GM12878 (cell line): ENCODE results near the gene SSBP3. TPM values are rescaled to one million over a fixed set of nuclear protein-coding genes. Genes with fewer than 3 reads are reported as not detected.

Experiments used
- ATAC-seq: fragments of 200-7000 bp; cut with Tn5 transposase; 3 replicates; pipeline ENCODE4 v1.9.1; 2020; ENCODE audit warnings: mild to moderate bottlenecking, moderate library complexity
- BruUV-seq: library from RNA; stranded (reverse); fragments of 400-500 nt; replicated peaks from 2 replicates; lab custom pipeline; 2021; lab: Mats Ljungman, UMichigan
- CTCF ChIA-PET: fragments of 300-600 bp; sonication (Branson Sonifier 250); formaldehyde crosslinking; extraction: SDS; loops from one replicate; lab custom pipeline; 2021; ENCODE audit warnings: inconsistent platforms; lab: Yijun Ruan, JAX
- POLR2A ChIA-PET: fragments of 350-600 bp; formaldehyde crosslinking; extraction: SDS; loops from one replicate; lab custom pipeline; 2021; ENCODE audit warnings: inconsistent platforms; lab: Charles Lee
- RAD21 ChIA-PET: fragments of 300-600 bp; sonication (Branson Sonifier 250); formaldehyde crosslinking; loops from one replicate; lab custom pipeline; 2023; ENCODE audit warnings: antibody characterized with exemption; ENCODE audit not compliant: unreplicated experiment; lab: Charles Lee
- SMC1A ChIA-PET: fragments of 300-600 bp; sonication (Branson Sonifier 250); formaldehyde crosslinking; loops from one replicate; lab custom pipeline; 2023; ENCODE audit not compliant: unreplicated experiment, uncharacterized antibody; lab: Charles Lee
- DNase-seq: peaks from one replicate; pipeline ENCODE4 v3.0.0-alpha.2; 2011; ENCODE audit warnings: low read depth, low spot score
- FAIRE-seq: peaks from 3 replicates; lab custom pipeline; 2011; peaks lifted over from hg19 to GRCh38; lab: Jason Lieb, UNC
- H2AFZ ChIP-seq: 2 replicates; pipeline ENCODE4 v1.6.0; 2011; ENCODE audit warnings: low read depth, low read length, control low read depth; ENCODE audit not compliant: control insufficient read depth
- H3K27ac ChIP-seq: 2 replicates; pipeline ENCODE4 v1.5.1; 2011; ENCODE audit warnings: control low read depth; ENCODE audit not compliant: control insufficient read depth, insufficient read depth
- H3K27me3 ChIP-seq, 2 experiments: replicated peaks in 1 of 2; 2 replicates each; pipeline versions ENCODE4 v1.6.0 to v1.6.1; 2011; ENCODE audit warnings: low read length in 1 of 2; ENCODE audit not compliant: control insufficient read depth in 2 of 2, insufficient read depth in 2 of 2
- H3K36me3 ChIP-seq, 2 experiments: 2 replicates each; pipeline ENCODE4 v1.5.1; 2011; ENCODE audit warnings: low read length in 1 of 2; ENCODE audit not compliant: control insufficient read depth in 2 of 2, insufficient read depth in 2 of 2
- H3K4me1 ChIP-seq: 2 replicates; pipeline ENCODE4 v1.6.1; 2011; ENCODE audit warnings: mild to moderate bottlenecking, low read length, moderate library complexity, mixed read lengths; ENCODE audit not compliant: control insufficient read depth, insufficient read depth
- H3K4me2 ChIP-seq: 2 replicates; pipeline ENCODE4 v1.6.0; 2011; ENCODE audit warnings: control low read depth; ENCODE audit not compliant: control insufficient read depth, insufficient read depth
- H3K4me3 ChIP-seq: fragments of 200-600 bp; sonication (generic); 2 replicates; pipeline ENCODE4 v1.5.1; 2016
- H3K79me2 ChIP-seq: 2 replicates; pipeline ENCODE4 v1.6.0; 2011; ENCODE audit warnings: low read length; ENCODE audit not compliant: control insufficient read depth, insufficient read depth
- H3K9ac ChIP-seq: 2 replicates; pipeline ENCODE4 v1.8.0; 2011; ENCODE audit warnings: low read length, control low read depth, mixed read lengths; ENCODE audit not compliant: control insufficient read depth, insufficient read depth
- H3K9me3 ChIP-seq: replicated peaks from 3 replicates; pipeline ENCODE4 v1.5.1; 2011; ENCODE audit warnings: mild to moderate bottlenecking, low read length; ENCODE audit not compliant: control insufficient read depth, insufficient read depth
- H4K20me1 ChIP-seq: 2 replicates; pipeline ENCODE4 v1.6.0; 2011; ENCODE audit not compliant: control insufficient read depth, insufficient read depth
- ATF7 ChIP-seq: fragments of 450-650 bp; IDR thresholded peaks from 2 replicates; pipeline ENCODE4 v1.6.1; 2016; ENCODE audit warnings: low read depth, mild to moderate bottlenecking
- BCL3 ChIP-seq: IDR thresholded peaks from 2 replicates; pipeline ENCODE4 v1.6.1; 2011; ENCODE audit warnings: borderline replicate concordance, low read depth, mild to moderate bottlenecking, moderate library complexity, low read length; ENCODE audit not compliant: insufficient read depth, poor library complexity, severe bottlenecking
- CEBPB ChIP-seq, 2 experiments: fragments of 150-350 bp in 1 of 2; IDR thresholded peaks; 2 replicates each; pipeline ENCODE4 v1.6.1; 2012 to 2014; ENCODE audit warnings: low read depth in 2 of 2, low read length in 2 of 2, borderline replicate concordance in 1 of 2, inconsistent platforms in 1 of 2
- CHD2 ChIP-seq: IDR thresholded peaks from 2 replicates; pipeline ENCODE4 v1.6.1; 2011; ENCODE audit warnings: low read depth, low read length, improper control_type of control experiment, borderline replicate concordance
- IKZF2 ChIP-seq, 2 experiments: fragments of 450-650 bp; IDR thresholded peaks; 2 replicates each; pipeline ENCODE4 v1.6.1; 2017; ENCODE audit warnings: mild to moderate bottlenecking in 2 of 2, moderate library complexity in 2 of 2
- PBX3 ChIP-seq: IDR thresholded peaks from 2 replicates; pipeline ENCODE4 v1.6.1; 2011; ENCODE audit warnings: mild to moderate bottlenecking, low read depth, low read length, moderate library complexity; ENCODE audit not compliant: insufficient replicate concordance
- POLR2AphosphoS5 ChIP-seq: IDR thresholded peaks from 2 replicates; pipeline ENCODE4 v1.6.1; 2011; ENCODE audit warnings: mild to moderate bottlenecking, low read length, inconsistent platforms
- RELA ChIP-seq: fragments of 450-650 bp; IDR thresholded peaks from 2 replicates; pipeline ENCODE4 v1.8.0; 2014; ENCODE audit warnings: borderline replicate concordance; ENCODE audit not compliant: partially characterized antibody
- ZNF274 ChIP-seq: IDR thresholded peaks from one replicate; pipeline ENCODE4 v1.8.0; 2011; ENCODE audit not compliant: insufficient read length, insufficient read depth
- WGBS: methylation state at CpG from one replicate; pipeline ENCODE4 v1.1.6; 2016; ENCODE audit warnings: low lambda C conversion rate; ENCODE audit not compliant: insufficient replicate concordance, insufficient coverage; ENCODE audit errors: missing lambda C conversion rate; 5-methylcytosine and 5-hydroxymethylcytosine counted together
- in situ Hi-C: fragments of 300-500 bp; cut with MboI; formaldehyde crosslinking; loops from 9 replicates; pipeline ENCODE4 v1.14.3; 2018; ENCODE audit warnings: mixed read lengths
- intact Hi-C: fragments of 100-400 bp; cut with micrococcal nuclease; formaldehyde crosslinking; loops from one replicate; pipeline ENCODE4 v1.14.2; 2022; ENCODE audit not compliant: unreplicated experiment
- polyA plus RNA-seq, 11 experiments: library from polyadenylated mRNA; depleted of rRNA in 4 of 11; unstranded in 6 of 11; stranded (reverse) in 5 of 11; fragments of >200 nt; fragmentation: Nextera tagmentation in 4 of 11; fragmentation: Illumina TruSeq in 1 of 11; extraction: Ambion mirVana in 4 of 11; extraction: Trizol in 1 of 11; gene quantifications; 1 replicate in 1 of 11; 2 replicates in 10 of 11; pipeline versions ENCODE4 v1.2.1 to v1.2.3, GENCODE V29; 2011 to 2016; ENCODE audit warnings: inconsistent platforms in 2 of 11, missing spikeins in 2 of 11, low read depth in 1 of 11
- total RNA-seq, 4 experiments: library from RNA; depleted of rRNA in 3 of 4; stranded (reverse); fragments of >200 nt in 3 of 4; fragmentation: Illumina TruSeq in 1 of 4; extraction: Trizol in 1 of 4; gene quantifications; 2 replicates each; pipeline versions ENCODE4 v1.2.1 to v1.2.3, GENCODE V29; 2013 to 2021

Gene SSBP3
- total and polyA plus RNA-seq, 10 of the 15 experiments (the other 5 are each of a cell fraction or from before 2014, with no cell fraction given): 4.1 to 51.7 (median 17.1) TPM

GRCh38 chr1:54339126-54339525, 67.1 kb downstream of the SSBP3 start:
- Histone ChIP-seq H3K27ac (no peak overlapping the region), H3K9ac (no peak overlapping the region), H2AFZ (no peak overlapping the region), H3K9me3 (no peaks in the 10 kb centered on the region), H3K4me3 (no peak overlapping the region), H3K36me3 (peaks cover 1 to 2% of the 10 kb centered on the region in 2 experiments; a peak in 3 of 4 replicates), H4K20me1 (no peaks in the 10 kb centered on the region), H3K4me2 (no peak overlapping the region), H3K79me2 (no peaks in the 10 kb centered on the region), H3K27me3 (no peaks in the 10 kb centered on the region), H3K4me1 (no peaks in the 10 kb centered on the region)
- in situ Hi-C loops: no loop called here
- ChIA-PET CTCF (interaction anchor here (0.5 kb wide), 1 partner anchor 870 kb away, joined by 3 read pairs; no protein-coding TSS in a partner anchor), POLR2A (interaction anchor here (0.5 kb wide), 1 partner anchor 138 kb away, joined by 3 read pairs; no protein-coding TSS in a partner anchor), RAD21 (no interaction called here), SMC1A (no interaction called here)
- TF ChIP-seq ZNF274 (no peak), BCL3 (no peak)
- no peak for DNase-seq
- ATAC-seq: no peak
- intact Hi-C loops: no loop called here
- 100% methylated on average over 2 of the region's 2 CpGs for WGBS
- no peak for FAIRE-seq
- no TSS peak for BruUV-seq

GRCh38 chr1:54338464-54338863, 67.7 kb downstream of the SSBP3 start:
- no peak for DNase-seq
- H3K9me3 ChIP-seq: no peaks in the 10 kb centered on the region
- TF ChIP-seq CEBPB (IDR thresholded peaks at IDR 0.05; ENCODE audit: borderline replicate concordance in 1 of 2, low read depth in 2 of 2, low read length in 2 of 2) (no peak), PBX3 (no peak), RELA (no peak), CHD2 (no peak), POLR2AphosphoS5 (no peak), ATF7 (no peak), IKZF2 (IDR thresholded peaks at IDR 0.05) (no peak)
- TF ChIP-seq, all 136 proteins: peak for 0
- ChIA-PET RAD21 (no interaction called here), SMC1A (no interaction called here), POLR2A (interaction anchor here (0.5 kb wide), 1 partner anchor 137 kb away, joined by 3 read pairs; no protein-coding TSS in a partner anchor), CTCF (no interaction called here)
- Histone ChIP-seq H4K20me1 (no peaks in the 10 kb centered on the region), H3K79me2 (no peaks in the 10 kb centered on the region), H3K4me2 (no peak overlapping the region), H3K4me3 (no peak overlapping the region), H3K27ac (no peak overlapping the region), H3K36me3 (peaks cover 1 to 2% of the 10 kb centered on the region in 2 experiments; a peak in 3 of 4 replicates), H3K4me1 (no peaks in the 10 kb centered on the region), H3K9ac (no peak overlapping the region), H3K27me3 (no peaks in the 10 kb centered on the region), H2AFZ (no peak overlapping the region)
- FAIRE-seq (no peak), ATAC-seq (no peak)
- intact Hi-C loops: no loop called here
- 88% methylated on average over 8 of the region's 8 CpGs for WGBS
- no TSS peak for BruUV-seq
- in situ Hi-C loops: no loop called here
